Loucy (cell line): ENCODE measurements around the gene RAB4A.

Source experiments
- EZH2phosphoT487 ChIP-seq: fragments of 200-600 bp; IDR thresholded peaks from 2 replicates; pipeline ENCODE4 v1.6.1; 2018; ENCODE audit warnings: antibody characterized with exemption, mild to moderate bottlenecking, moderate library complexity, borderline replicate concordance
- TF ChIP-seq, protein P1 (sequence below): fragments of 200-600 bp; sonication (generic); conservative IDR thresholded peaks from 2 replicates; pipeline ENCODE4 v1.5.1; 2014; ENCODE audit warnings: mild to moderate bottlenecking, antibody characterized with exemption, low read length

DNA sequence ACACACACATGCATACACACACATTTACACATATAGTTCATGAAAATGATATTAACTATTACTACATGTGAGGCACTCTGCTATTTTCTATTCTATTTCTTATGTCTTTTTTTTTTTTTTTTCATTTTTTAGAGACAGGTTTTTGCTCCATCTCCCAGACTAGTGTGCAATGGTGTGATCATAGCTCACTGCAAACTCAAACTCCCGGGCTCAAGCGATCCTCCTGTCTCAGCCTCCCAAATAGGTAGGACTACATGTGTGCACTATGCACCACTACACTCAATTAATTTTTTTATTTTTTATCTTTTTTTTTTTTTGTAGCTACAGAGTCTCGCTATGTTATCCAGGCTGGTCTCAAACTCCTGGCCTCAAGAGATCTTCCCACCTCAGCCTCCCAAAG, 48.8 kb upstream of the RAB4A start:
- TF ChIP-seq, protein P1, sequence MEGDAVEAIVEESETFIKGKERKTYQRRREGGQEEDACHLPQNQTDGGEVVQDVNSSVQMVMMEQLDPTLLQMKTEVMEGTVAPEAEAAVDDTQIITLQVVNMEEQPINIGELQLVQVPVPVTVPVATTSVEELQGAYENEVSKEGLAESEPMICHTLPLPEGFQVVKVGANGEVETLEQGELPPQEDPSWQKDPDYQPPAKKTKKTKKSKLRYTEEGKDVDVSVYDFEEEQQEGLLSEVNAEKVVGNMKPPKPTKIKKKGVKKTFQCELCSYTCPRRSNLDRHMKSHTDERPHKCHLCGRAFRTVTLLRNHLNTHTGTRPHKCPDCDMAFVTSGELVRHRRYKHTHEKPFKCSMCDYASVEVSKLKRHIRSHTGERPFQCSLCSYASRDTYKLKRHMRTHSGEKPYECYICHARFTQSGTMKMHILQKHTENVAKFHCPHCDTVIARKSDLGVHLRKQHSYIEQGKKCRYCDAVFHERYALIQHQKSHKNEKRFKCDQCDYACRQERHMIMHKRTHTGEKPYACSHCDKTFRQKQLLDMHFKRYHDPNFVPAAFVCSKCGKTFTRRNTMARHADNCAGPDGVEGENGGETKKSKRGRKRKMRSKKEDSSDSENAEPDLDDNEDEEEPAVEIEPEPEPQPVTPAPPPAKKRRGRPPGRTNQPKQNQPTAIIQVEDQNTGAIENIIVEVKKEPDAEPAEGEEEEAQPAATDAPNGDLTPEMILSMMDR: no peak
- TF ChIP-seq EZH2phosphoT487: no peak
